GM12872 (cell line): Measurements from ENCODE around the gene GPX6.

Source experiments
- CTCF ChIP-seq: IDR thresholded peaks from 3 replicates; pipeline ENCODE4 v1.5.1; 2011; ENCODE audit warnings: low read depth, mild to moderate bottlenecking, low read length, moderate library complexity; ENCODE audit not compliant: insufficient read depth

The GPX6 gene

GRCh38 chr6:28534306-28534705, 18.7 kb upstream of the GPX6 start:
- TF ChIP-seq CTCF, result no peak

GRCh38 chr6:28531479-28532128, 16.0 kb upstream of the GPX6 start:
- no peak for TF ChIP-seq CTCF

GRCh38 chr6:28530777-28531176, 15.2 kb upstream of the GPX6 start:
- TF ChIP-seq CTCF, result no peak

- no peak for TF ChIP-seq CTCF
Measured at GRCh38 chr6:28525496-28526039, 10.0 kb upstream of the GPX6 start, which contains the start of gene GPX5. GPX5 (plus strand) TSS chr6:28525881; CDS start chr6:28526014, 133 bp downstream.

GRCh38 chr6:28523241-28523622, 7.6 kb upstream of the GPX6 start:
- no peak for TF ChIP-seq CTCF

- no peak for TF ChIP-seq CTCF
Measured at GRCh38 chr6:28522594-28523240, 7.1 kb upstream of the GPX6 start.

GRCh38 chr6:28517964-28518363, 2.4 kb upstream of the GPX6 start:
- no peak for TF ChIP-seq CTCF
